Epithelial cell of proximal tubule (primary cell): ENCODE data around the gene BRIP1. TPM values are rescaled to one million over a fixed set of nuclear protein-coding genes. Genes with fewer than 3 reads are reported as not detected.
"Not testable (repeated sequence)": the region's sequence is repeated elsewhere in the genome, so short reads cannot be mapped to it uniquely, and the experiment has no call there.

Experiments used
- DNase-seq: peaks from one replicate; pipeline ENCODE4 v3.0.0-alpha.2; 2011; ENCODE audit warnings: low read depth
- H3K4me3 ChIP-seq: 2 replicates; pipeline ENCODE4 v1.5.1; 2011; ENCODE audit warnings: low read depth, mild to moderate bottlenecking, low read length
- total RNA-seq: library from RNA; depleted of rRNA; stranded (reverse); fragments of >200 nt; gene quantifications from 2 replicates; pipeline ENCODE4 v1.2.3, GENCODE V29; 2015
- TF ChIP-seq, protein P1 (sequence below): conservative IDR thresholded peaks from 2 replicates; pipeline ENCODE4 v1.5.1; 2012; ENCODE audit warnings: low read depth, mild to moderate bottlenecking, low read length

Gene BRIP1
- total RNA-seq, 1 donor from 2014 or later = 12.6 TPM

DNA sequence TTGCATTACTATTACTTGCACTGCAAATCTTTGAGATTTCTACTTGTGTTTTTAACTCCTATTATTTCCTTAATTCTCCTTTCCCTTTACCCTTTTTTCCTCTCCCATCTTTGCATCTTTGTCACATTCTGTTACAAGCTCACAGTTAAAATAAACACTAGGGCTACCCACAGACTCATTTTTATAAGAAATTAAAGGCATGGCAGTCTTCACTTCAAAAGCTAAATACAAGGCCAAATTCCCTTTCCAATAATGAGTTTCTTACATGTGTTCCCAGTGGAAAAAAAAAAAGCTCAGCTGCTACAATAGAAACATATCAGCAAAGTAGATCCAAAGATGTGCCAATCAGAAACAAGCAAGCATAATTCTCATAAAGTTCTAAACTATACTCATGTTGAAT, 3.7 kb upstream of the BRIP1 start:
- no peak overlapping the region for H3K4me3 ChIP-seq
- no peak for DNase-seq
- TF ChIP-seq, protein P1, sequence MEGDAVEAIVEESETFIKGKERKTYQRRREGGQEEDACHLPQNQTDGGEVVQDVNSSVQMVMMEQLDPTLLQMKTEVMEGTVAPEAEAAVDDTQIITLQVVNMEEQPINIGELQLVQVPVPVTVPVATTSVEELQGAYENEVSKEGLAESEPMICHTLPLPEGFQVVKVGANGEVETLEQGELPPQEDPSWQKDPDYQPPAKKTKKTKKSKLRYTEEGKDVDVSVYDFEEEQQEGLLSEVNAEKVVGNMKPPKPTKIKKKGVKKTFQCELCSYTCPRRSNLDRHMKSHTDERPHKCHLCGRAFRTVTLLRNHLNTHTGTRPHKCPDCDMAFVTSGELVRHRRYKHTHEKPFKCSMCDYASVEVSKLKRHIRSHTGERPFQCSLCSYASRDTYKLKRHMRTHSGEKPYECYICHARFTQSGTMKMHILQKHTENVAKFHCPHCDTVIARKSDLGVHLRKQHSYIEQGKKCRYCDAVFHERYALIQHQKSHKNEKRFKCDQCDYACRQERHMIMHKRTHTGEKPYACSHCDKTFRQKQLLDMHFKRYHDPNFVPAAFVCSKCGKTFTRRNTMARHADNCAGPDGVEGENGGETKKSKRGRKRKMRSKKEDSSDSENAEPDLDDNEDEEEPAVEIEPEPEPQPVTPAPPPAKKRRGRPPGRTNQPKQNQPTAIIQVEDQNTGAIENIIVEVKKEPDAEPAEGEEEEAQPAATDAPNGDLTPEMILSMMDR = no peak

DNA sequence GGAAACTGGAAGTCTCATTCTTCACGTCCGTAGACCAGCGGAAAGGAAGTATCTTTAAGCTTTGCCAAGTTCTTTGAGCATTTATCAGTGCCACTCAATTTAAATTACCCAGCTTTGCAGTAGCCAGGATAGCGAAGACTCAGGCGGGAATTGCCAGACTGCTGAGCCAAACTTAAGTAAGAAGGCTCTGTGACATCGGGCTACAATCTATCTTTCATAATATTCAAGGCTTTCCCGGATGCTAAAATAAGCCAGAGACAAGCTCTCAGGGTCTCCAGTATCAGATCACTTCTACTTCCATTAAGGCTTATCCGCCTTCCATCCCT, 436 bp upstream of the BRIP1 start:
- TF ChIP-seq, protein P1 = no peak
- H3K4me3 ChIP-seq = peak overlapping the region; percentile 93
- no peak for DNase-seq

DNA sequence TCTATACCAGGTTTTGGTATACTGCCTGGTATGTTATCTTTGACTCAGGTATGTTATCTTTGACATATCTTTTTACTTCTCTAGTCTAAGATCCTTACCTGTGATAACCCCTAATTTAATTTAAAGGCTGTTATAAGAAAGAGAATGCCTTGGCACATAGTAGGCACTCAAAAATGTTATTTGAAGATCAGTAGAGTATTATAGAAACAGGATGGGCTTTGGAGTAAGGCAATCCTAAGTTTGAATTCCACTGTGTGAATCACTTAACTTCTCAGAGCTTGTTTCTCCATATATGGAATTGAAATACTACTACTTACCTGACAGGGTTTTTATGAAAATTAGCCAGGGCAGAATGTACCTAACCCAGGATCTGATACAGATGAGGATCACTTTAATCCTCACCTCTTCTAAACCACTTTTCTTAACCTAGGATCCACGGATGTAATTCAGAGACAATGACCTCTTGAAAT, 1.2 kb downstream of the BRIP1 start:
- TF ChIP-seq, protein P1 = no peak
- peak overlapping the region; percentile 93 for H3K4me3 ChIP-seq
- peak; percentile 33 for DNase-seq

DNA sequence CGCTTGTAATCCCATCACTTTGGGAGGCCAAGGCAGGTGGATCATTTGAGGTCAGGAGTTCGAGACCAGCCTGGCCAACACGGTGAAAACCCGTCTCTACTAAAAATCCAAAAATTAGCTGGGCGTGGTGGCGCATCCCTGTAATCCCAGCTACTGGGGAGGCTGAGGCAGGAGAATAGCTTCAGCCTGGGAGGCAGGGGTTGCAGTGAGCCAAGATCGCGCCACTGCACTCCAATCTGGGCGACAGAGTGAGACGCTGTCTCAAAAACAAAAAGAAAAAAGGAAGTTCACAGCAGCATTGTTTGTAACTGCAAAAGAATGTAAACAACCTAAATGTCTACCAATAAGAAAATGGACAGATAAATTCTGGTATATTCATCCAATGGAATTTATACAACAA, 2.9 kb downstream of the BRIP1 start:
- DNase-seq, H3K4me3 ChIP-seq: not testable (repeated sequence)

DNA sequence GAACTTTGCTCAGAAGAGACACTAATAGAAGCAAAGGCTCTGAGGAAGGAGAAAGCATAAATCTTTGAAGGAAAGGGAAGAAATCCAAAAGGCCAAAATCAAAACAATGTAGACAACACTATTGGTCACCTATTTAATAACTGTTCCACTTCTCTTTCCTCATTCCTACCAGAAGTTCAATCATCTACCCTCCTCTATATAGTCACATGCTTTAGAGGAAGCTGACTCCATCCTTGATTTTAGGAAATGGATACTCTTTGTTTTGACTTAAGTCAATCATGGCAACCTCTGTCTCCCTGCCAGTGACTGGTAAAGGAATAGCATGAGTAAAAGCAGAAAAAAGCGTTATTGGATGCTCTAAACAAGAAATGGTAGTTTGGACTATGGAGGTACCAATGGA, 7.3 kb downstream of the BRIP1 start:
- no peak overlapping the region for H3K4me3 ChIP-seq
- TF ChIP-seq, protein P1 = no peak
- DNase-seq = no peak

DNA sequence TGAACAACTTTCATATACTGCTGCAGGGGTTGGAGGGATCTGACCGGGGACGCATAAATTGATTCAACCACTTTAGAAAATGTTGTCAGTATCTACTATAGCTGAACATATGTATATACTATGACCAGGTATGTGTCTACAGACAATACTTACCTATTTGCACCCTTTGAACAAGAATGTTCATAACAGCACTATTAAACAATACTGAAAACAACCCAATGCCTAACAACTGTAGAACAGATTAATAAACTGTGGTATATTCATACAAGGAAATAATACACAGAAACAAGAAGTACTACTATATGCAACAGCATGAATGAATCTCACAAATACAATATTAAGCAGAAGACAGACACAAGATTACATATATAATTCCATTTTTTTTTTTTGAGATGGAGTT, 10.5 kb downstream of the BRIP1 start:
- no peak overlapping the region for H3K4me3 ChIP-seq
- no peak for DNase-seq
- TF ChIP-seq, protein P1 = no peak

DNA sequence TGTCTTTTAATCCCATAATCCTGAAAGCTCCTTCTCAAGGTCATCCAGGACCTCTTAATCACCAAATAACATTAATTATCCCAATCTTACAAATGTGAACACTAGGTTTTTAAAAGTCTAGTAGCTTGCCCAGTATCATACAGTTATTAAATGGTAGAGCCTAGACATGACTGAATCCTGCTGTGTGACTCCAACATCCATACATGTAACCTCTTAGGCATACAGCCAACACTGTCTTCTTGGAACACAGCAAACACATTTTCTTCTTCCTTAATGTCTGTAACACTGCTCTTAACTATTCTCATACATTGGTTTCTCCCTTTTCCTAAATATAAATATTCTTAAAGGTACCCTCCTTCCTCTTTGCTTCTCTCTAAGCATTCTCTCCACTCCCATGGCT, 13.7 kb downstream of the BRIP1 start:
- DNase-seq = no peak
- no peak overlapping the region for H3K4me3 ChIP-seq
- TF ChIP-seq, protein P1 = no peak

DNA sequence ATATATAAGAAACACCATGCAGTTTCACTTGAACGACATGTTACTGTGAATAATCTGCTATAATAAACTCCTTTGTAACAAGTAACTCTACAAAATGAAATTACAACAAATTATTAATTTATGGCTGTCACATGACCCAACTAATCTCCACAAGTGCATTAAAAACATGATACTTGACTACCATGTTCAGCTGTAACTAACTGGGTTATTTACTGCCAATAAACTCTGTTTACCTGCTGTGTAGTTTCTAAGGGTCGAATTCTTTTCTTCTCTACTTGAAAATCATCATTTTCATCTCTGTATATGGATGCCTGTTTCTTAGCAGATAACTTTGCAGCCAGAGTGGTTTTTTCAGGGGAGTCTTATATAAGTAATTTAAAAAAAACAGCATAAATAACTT, 14.4 kb downstream of the BRIP1 start:
- TF ChIP-seq, protein P1 = no peak
- no peak overlapping the region for H3K4me3 ChIP-seq
- no peak for DNase-seq
